ENCODE data around the gene NTF4. TPM values are rescaled to one million over a fixed set of nuclear protein-coding genes. Genes with fewer than 3 reads are reported as not detected.

NTF4 gene
- total and polyA plus RNA-seq, 2 donors (not counting 1 experiment from before 2014, with no cell fraction given): not detected

DNA sequence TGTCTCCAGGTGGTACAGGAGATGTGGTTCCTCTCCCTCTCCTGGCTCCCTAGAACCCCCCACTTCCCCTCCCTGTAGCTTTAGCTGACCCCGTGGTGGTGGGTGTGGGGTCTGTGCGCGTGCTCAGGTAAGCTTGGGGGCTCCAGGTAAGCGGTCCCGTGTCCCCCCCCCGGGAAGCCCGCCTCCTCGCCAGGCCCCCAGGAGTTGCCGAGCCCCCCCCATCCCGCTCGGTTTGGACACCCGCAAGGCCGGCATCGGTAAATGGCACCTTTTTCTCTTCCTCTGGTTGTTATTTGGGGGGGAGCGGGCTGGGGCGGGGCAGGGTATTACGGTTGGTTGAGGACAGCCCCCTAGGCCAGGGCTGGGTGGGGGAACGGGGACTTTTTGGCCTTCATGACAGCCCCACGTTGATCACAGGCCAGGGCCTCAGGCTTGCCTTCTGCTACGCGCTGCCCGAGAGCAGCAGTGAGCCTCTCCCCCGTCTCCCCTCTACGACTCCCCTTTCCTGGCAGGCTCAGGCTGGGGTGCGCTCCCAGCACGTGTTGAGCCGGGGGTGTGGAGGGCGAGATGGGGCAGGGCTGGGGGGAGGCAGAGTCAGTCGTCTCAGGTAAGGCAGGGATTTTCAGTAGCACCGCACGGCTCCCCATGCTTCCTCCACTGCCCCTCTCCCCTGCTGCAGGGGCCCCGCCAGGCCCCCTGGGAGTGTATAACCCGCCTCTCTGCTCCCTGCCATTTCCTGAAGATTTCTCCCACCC lies 38.9 kb upstream of the NTF4 start:
- H3K4me1 Mint-ChIP-seq: peaks cover 8% of the 10 kb centered on the region
- H3K27me3 Mint-ChIP-seq: no peaks in the 10 kb centered on the region
- peak overlapping the region; percentile 40 for H3K4me2 ChIP-seq (replicated peaks; ENCODE audit: low read depth, low read length, poor library complexity, severe bottlenecking)
- no peak overlapping the region for H3K9ac ChIP-seq (ENCODE audit: low read length)
- H2AFZ ChIP-seq (ENCODE audit: insufficient read depth, low read depth, low read length, poor library complexity, severe bottlenecking): no peak overlapping the region
- no peak for ATAC-seq (ENCODE audit: low read depth)
- WGBS (ENCODE audit: insufficient coverage): 58% methylated on average over 19 of the region's 33 CpGs
- intact Hi-C loops (cut with micrococcal nuclease): no loop called here
- H3K4me3 Mint-ChIP-seq: no peak overlapping the region
- DNase-seq: no peak
- no peaks in the 10 kb centered on the region for H3K9me3 Mint-ChIP-seq (ENCODE audit: insufficient read depth)
- peaks cover 1 to 77% of the 10 kb centered on the region in 2 experiments for H3K36me3 ChIP-seq (replicated peaks in 1 of 2; ENCODE audit: control extremely low read depth in 1 of 2, control insufficient read depth in 1 of 2, extremely low read depth in 1 of 2, insufficient read depth in 2 of 2, low read length in 1 of 2)
- no peaks in the 10 kb centered on the region for H3K9me3 ChIP-seq (ENCODE audit: control extremely low read depth in 1 of 3, control insufficient read depth in 2 of 3, insufficient read depth in 1 of 3, low read length in 2 of 3)
- H3K4me1 ChIP-seq (ENCODE audit: control insufficient read depth in 2 of 2, insufficient read depth in 2 of 2, low read length in 2 of 2): peaks cover 13 to 14% of the 10 kb centered on the region in 2 donors
- peaks cover 85% of the 10 kb centered on the region for H4K20me1 ChIP-seq (ENCODE audit: control insufficient read depth, insufficient read depth, low read length, poor library complexity, severe bottlenecking)
- H3K27me3 ChIP-seq (replicated peaks in 1 of 4; ENCODE audit: control extremely low read depth in 1 of 4, control insufficient read depth in 3 of 4, insufficient read depth in 4 of 4, low read length in 3 of 4): no peaks in the 10 kb centered on the region
- H3K27ac Mint-ChIP-seq: no peak overlapping the region
- peaks cover 24% of the 10 kb centered on the region for H3K79me2 ChIP-seq (ENCODE audit: control insufficient read depth, insufficient read depth, low read length)
- TF ChIP-seq EZH2 (IDR thresholded peaks at IDR 0.05; ENCODE audit: borderline replicate concordance, insufficient read depth, low read depth, low read length, poor library complexity, severe bottlenecking): no peak
- TF ChIP-seq, protein P1, sequence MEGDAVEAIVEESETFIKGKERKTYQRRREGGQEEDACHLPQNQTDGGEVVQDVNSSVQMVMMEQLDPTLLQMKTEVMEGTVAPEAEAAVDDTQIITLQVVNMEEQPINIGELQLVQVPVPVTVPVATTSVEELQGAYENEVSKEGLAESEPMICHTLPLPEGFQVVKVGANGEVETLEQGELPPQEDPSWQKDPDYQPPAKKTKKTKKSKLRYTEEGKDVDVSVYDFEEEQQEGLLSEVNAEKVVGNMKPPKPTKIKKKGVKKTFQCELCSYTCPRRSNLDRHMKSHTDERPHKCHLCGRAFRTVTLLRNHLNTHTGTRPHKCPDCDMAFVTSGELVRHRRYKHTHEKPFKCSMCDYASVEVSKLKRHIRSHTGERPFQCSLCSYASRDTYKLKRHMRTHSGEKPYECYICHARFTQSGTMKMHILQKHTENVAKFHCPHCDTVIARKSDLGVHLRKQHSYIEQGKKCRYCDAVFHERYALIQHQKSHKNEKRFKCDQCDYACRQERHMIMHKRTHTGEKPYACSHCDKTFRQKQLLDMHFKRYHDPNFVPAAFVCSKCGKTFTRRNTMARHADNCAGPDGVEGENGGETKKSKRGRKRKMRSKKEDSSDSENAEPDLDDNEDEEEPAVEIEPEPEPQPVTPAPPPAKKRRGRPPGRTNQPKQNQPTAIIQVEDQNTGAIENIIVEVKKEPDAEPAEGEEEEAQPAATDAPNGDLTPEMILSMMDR (IDR thresholded peaks at IDR 0.05): no peak
- POLR2A ChIA-PET: interaction anchor here (0.6 kb wide), 2 partner anchors 19 to 307 kb away, joined by 7 to 10 read pairs; no protein-coding TSS in a partner anchor
- H3K27ac ChIP-seq (ENCODE audit: low read length in 2 of 2): peak overlapping the region in 1 of 2 donors; percentile 48
- CTCF ChIA-PET: interaction anchor here (0.6 to 1.0 kb wide), 2 partner anchors 11 to 95 kb away, joined by 3 to 4 read pairs; partner anchors contain the start of gene LIN7B
- no peak overlapping the region for H3K4me3 ChIP-seq (ENCODE audit: control extremely low read depth in 1 of 5, extremely low read depth in 1 of 5, insufficient read depth in 1 of 5, low read depth in 2 of 5, low read length in 4 of 5)

DNA sequence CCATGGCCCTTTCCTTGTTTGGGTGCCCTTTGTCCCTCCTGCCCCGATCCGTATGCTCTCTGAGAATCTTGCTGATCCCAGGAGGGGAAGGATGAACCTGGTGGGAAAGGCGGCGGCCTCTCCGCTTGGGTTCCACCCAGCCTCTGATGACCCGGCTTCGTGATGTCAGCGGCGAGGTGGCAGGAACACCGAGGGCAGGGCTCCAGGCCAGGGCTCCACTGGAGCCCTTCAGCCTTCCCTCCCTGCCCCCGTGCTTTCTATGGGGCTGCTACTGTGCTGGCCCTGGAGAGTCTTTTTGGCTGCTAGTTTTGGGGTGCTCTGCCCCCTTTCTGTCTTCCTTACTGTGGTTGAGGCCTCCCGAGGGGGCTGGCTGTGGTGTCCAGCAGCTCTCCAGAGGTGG lies 37.7 kb upstream of the NTF4 start:
- POLR2A ChIA-PET: no interaction called here
- CTCF ChIA-PET: interaction anchor here (1.1 kb wide), 1 partner anchor 105 kb away, joined by 4 read pairs; no protein-coding TSS in a partner anchor
- intact Hi-C loops (cut with micrococcal nuclease): no loop called here

More for the DNA sequence above, 37.7 kb upstream of the NTF4 start:
- no peak overlapping the region for H2AFZ ChIP-seq (ENCODE audit: insufficient read depth, low read depth, low read length, poor library complexity, severe bottlenecking)
- H4K20me1 ChIP-seq (ENCODE audit: control insufficient read depth, insufficient read depth, low read length, poor library complexity, severe bottlenecking): peaks cover 87% of the 10 kb centered on the region
- no peak overlapping the region for H3K4me2 ChIP-seq (replicated peaks; ENCODE audit: low read depth, low read length, poor library complexity, severe bottlenecking)
- H3K4me3 Mint-ChIP-seq: no peak overlapping the region
- no peaks in the 10 kb centered on the region for H3K9me3 ChIP-seq (ENCODE audit: control extremely low read depth in 1 of 3, control insufficient read depth in 2 of 3, insufficient read depth in 1 of 3, low read length in 2 of 3)
- peaks cover 8% of the 10 kb centered on the region for H3K4me1 Mint-ChIP-seq
- no peak for ATAC-seq (ENCODE audit: low read depth)
- no peak overlapping the region for H3K9ac ChIP-seq (ENCODE audit: low read length)
- no peak overlapping the region for H3K27ac Mint-ChIP-seq
- 92% methylated on average over 12 of the region's 12 CpGs for WGBS (ENCODE audit: insufficient coverage)
- TF ChIP-seq EZH2 (IDR thresholded peaks at IDR 0.05; ENCODE audit: borderline replicate concordance, insufficient read depth, low read depth, low read length, poor library complexity, severe bottlenecking): no peak
- TF ChIP-seq, protein P1 (IDR thresholded peaks at IDR 0.05): no peak
- H3K9me3 Mint-ChIP-seq (ENCODE audit: insufficient read depth): no peaks in the 10 kb centered on the region
- no peaks in the 10 kb centered on the region for H3K27me3 Mint-ChIP-seq
- H3K4me3 ChIP-seq (ENCODE audit: control extremely low read depth in 1 of 5, extremely low read depth in 1 of 5, insufficient read depth in 1 of 5, low read depth in 2 of 5, low read length in 4 of 5): no peak overlapping the region
- H3K27ac ChIP-seq (ENCODE audit: low read length in 2 of 2): no peak overlapping the region
- no peak for DNase-seq
- peaks cover 13 to 14% of the 10 kb centered on the region in 2 donors for H3K4me1 ChIP-seq (ENCODE audit: control insufficient read depth in 2 of 2, insufficient read depth in 2 of 2, low read length in 2 of 2)
- H3K79me2 ChIP-seq (ENCODE audit: control insufficient read depth, insufficient read depth, low read length): peaks cover 35% of the 10 kb centered on the region
- no peaks in the 10 kb centered on the region for H3K27me3 ChIP-seq (replicated peaks in 1 of 4; ENCODE audit: control extremely low read depth in 1 of 4, control insufficient read depth in 3 of 4, insufficient read depth in 4 of 4, low read length in 3 of 4)
- H3K36me3 ChIP-seq (replicated peaks in 1 of 2; ENCODE audit: control extremely low read depth in 1 of 2, control insufficient read depth in 1 of 2, extremely low read depth in 1 of 2, insufficient read depth in 2 of 2, low read length in 1 of 2): peaks cover 1 to 83% of the 10 kb centered on the region in 2 experiments

Data from B cell (primary cell).